ENCODE data around the gene HOXC9. TPM values are rescaled to one million over a fixed set of nuclear protein-coding genes. Genes with fewer than 3 reads are reported as not detected.

HOXC9 gene
- total and polyA plus RNA-seq, 4 donors: not detected

- Histone ChIP-seq H3K36me3 (ENCODE audit: control insufficient read depth in 4 of 4, insufficient read depth in 3 of 4, low read depth in 1 of 4, low read length in 3 of 4) (no peaks in the 10 kb centered on the region), H3K9me3 (ENCODE audit: control insufficient read depth in 4 of 4, low read length in 3 of 4) (no peaks in the 10 kb centered on the region), H3K27ac (ENCODE audit: low read depth in 1 of 2, low read length in 2 of 2) (no peak overlapping the region), H3K4me3 (ENCODE audit: low read depth in 1 of 3, low read length in 3 of 3) (no peak overlapping the region), H3K9ac (ENCODE audit: low read depth in 1 of 2, low read length in 2 of 2) (no peak overlapping the region), H3K27me3 (ENCODE audit: control insufficient read depth in 4 of 4, insufficient read depth in 4 of 4, low read length in 3 of 4) (peaks cover 9 to 33% (median 18%) of the 10 kb centered on the region in 4 donors), H3K4me1 (ENCODE audit: control insufficient read depth in 4 of 4, insufficient read depth in 4 of 4, low read length in 3 of 4) (no peaks in the 10 kb centered on the region)
- TF ChIP-seq YY1 (IDR thresholded peaks at IDR 0.05) (no peak), GABPA (IDR thresholded peaks at IDR 0.05 in 1 of 2, conservative IDR thresholded peaks at IDR 0.05 in 1 of 2) (no peak), REST (IDR thresholded peaks at IDR 0.05) (no peak), SP1 (IDR thresholded peaks at IDR 0.05) (no peak), HNF4A (conservative IDR thresholded peaks at IDR 0.05) (no peak), ZBTB33 (IDR thresholded peaks at IDR 0.05) (no peak), CTCF (IDR thresholded peaks at IDR 0.05; ENCODE audit: low read depth, low read length, missing input control) (no peak), MAX (IDR thresholded peaks at IDR 0.05) (no peak), NR2F2 (IDR thresholded peaks at IDR 0.05) (no peak), ATF3 (IDR thresholded peaks at IDR 0.05) (no peak), RAD21 (IDR thresholded peaks at IDR 0.05) (no peak), RXRA (IDR thresholded peaks at IDR 0.05) (no peak), FOXA1 (IDR thresholded peaks at IDR 0.05) (no peak), EGR1 (IDR thresholded peaks at IDR 0.05; ENCODE audit: low read depth in 2 of 2) (no peak), FOXA2 (IDR thresholded peaks at IDR 0.05) (no peak)
- DNase-seq (ENCODE audit: low spot score): no peak
- WGBS: 34% methylated on average over 6 of the region's 6 CpGs
Measured at GRCh38 chr12:54042970-54043853, 43.3 kb downstream of the HOXC9 start.

Data from liver (tissue), 9 donors.